Natural killer cell (primary cell): ENCODE data around the gene ZFHX3. TPM values are rescaled to one million over a fixed set of nuclear protein-coding genes. Genes with fewer than 3 reads are reported as not detected.

Experiments
- ATAC-seq, 3 donors: fragments of 150-1000 bp in 2 of 3; fragments of 200-7000 bp in 1 of 3; cut with Tn5 transposase; 1 replicate in 1 of 3; 2 replicates in 2 of 3; pipeline ENCODE4 v1.10.0; 2021; ENCODE audit warnings: mild to moderate bottlenecking in 2 of 3, moderate library complexity in 2 of 3
- DNase-seq, 2 donors: peaks; one replicate each; pipeline versions ENCODE4 v3.0.0 to v3.0.0-alpha.2; 2013 to 2021; ENCODE audit warnings: mixed read lengths in 1 of 2
- H3K27ac ChIP-seq: one replicate; pipeline ENCODE4 v1.5.1; 2013; ENCODE audit warnings: mild to moderate bottlenecking, low read length
- H3K27me3 ChIP-seq: one replicate; pipeline ENCODE4 v1.6.1; 2013; ENCODE audit warnings: low read length; ENCODE audit not compliant: control insufficient read depth, insufficient read depth
- H3K36me3 ChIP-seq: one replicate; pipeline ENCODE4 v1.6.1; 2013; ENCODE audit warnings: low read length; ENCODE audit not compliant: control insufficient read depth, insufficient read depth
- H3K4me1 ChIP-seq: one replicate; pipeline ENCODE4 v1.6.1; 2013; ENCODE audit warnings: low read length; ENCODE audit not compliant: control insufficient read depth, insufficient read depth
- H3K4me3 ChIP-seq: one replicate; pipeline ENCODE4 v1.5.1; 2013; ENCODE audit warnings: low read length
- H3K9me3 ChIP-seq: one replicate; pipeline ENCODE4 v1.6.1; 2013; ENCODE audit warnings: low read length; ENCODE audit not compliant: control insufficient read depth, insufficient read depth
- H3K27ac Mint-ChIP-seq, 2 donors: one replicate each; pipeline ENCODE4 v1.8.0; 2022; ENCODE audit warnings: mild to moderate bottlenecking in 2 of 2, mixed read lengths in 2 of 2, moderate library complexity in 1 of 2
- H3K27me3 Mint-ChIP-seq, 2 donors: one replicate each; pipeline ENCODE4 v1.8.0; 2022; ENCODE audit warnings: low read depth in 2 of 2, mixed read lengths in 2 of 2
- H3K36me3 Mint-ChIP-seq: one replicate; pipeline ENCODE4 v1.8.0; 2022; ENCODE audit warnings: mixed read lengths
- H3K4me1 Mint-ChIP-seq, 2 donors: one replicate each; pipeline ENCODE4 v1.8.0; 2022; ENCODE audit warnings: mixed read lengths in 2 of 2
- H3K4me3 Mint-ChIP-seq: one replicate; pipeline ENCODE4 v1.8.0; 2022; ENCODE audit warnings: mild to moderate bottlenecking, moderate library complexity, mixed read lengths
- H3K9me3 Mint-ChIP-seq, 2 donors: one replicate each; pipeline ENCODE4 v1.8.0; 2022; ENCODE audit warnings: mixed read lengths in 2 of 2
- WGBS: methylation state at CpG from one replicate; pipeline ENCODE4 v1.1.7; 2013; ENCODE audit warnings: missing lambda C conversion rate; ENCODE audit not compliant: insufficient coverage; 5-methylcytosine and 5-hydroxymethylcytosine counted together
- intact Hi-C: fragments of 100-400 bp; cut with micrococcal nuclease; formaldehyde crosslinking; loops from one replicate; pipeline ENCODE4 v1.14.2; 2022
- total RNA-seq, 4 donors: library from RNA; stranded (reverse); fragments of 120-200 nt in 1 of 4; gene quantifications; one replicate each; pipeline versions ENCODE4 v1.2.3 to v1.2.4, GENCODE V29; 2013 to 2022
- TF ChIP-seq, protein P1 (sequence below): fragments of 200-600 bp; IDR thresholded peaks from one replicate; pipeline ENCODE4 v1.8.0; 2022; ENCODE audit warnings: antibody characterized with exemption

The ZFHX3 gene
- total RNA-seq, 3 donors from 2014 or later (not counting 1 experiment from before 2014, with no cell fraction given): 5.8 to 7.8 (median 7.5) TPM

DNA sequence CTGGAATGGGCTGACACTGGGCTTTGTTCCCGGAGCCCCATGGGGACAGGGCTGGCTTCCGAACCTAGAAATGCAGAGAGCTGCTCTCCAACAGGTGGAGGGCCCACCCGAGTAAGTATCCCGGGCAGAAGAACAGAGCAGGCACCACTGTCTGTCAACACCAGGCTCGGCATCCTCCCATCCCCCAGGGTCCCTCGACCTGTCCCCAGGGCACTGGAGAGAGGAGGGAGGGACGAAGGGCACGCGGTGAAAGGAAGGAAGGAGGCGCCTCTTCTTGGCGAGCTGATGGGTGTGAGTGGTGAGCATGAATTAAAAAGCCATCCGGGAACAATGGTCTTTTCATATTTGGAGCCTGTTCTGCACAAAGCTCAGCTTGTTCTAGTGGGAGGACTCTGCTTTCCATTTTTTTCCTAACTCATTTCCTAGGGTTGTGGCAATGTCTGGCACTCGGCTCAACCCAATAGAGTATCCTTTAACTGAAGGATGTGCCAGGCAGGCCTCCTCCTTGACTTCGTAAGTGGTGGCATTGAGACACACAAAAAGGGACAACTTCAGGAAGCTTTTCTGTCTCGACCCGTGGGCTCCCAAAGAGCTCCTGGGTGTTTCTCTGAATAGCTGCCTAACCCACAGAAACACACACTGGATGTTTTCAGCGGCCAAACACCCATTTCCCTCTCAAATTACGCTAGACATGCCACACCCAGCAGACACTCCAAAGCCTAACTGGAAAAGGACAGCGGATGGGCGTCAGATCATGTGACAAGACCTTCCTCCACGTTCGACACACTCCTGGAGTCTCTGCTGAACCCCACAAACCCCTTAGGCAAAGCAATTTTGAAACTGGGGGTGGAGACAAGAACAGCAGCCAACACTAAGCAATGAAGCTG is 47.7 kb downstream of the ZFHX3 start:
- no peaks in the 10 kb centered on the region for H3K36me3 Mint-ChIP-seq
- Histone ChIP-seq H3K36me3 (no peaks in the 10 kb centered on the region), H3K4me3 (no peak overlapping the region), H3K27me3 (no peaks in the 10 kb centered on the region), H3K4me1 (no peaks in the 10 kb centered on the region), H3K9me3 (peaks cover 10% of the 10 kb centered on the region), H3K27ac (no peak overlapping the region)
- TF ChIP-seq, protein P1, sequence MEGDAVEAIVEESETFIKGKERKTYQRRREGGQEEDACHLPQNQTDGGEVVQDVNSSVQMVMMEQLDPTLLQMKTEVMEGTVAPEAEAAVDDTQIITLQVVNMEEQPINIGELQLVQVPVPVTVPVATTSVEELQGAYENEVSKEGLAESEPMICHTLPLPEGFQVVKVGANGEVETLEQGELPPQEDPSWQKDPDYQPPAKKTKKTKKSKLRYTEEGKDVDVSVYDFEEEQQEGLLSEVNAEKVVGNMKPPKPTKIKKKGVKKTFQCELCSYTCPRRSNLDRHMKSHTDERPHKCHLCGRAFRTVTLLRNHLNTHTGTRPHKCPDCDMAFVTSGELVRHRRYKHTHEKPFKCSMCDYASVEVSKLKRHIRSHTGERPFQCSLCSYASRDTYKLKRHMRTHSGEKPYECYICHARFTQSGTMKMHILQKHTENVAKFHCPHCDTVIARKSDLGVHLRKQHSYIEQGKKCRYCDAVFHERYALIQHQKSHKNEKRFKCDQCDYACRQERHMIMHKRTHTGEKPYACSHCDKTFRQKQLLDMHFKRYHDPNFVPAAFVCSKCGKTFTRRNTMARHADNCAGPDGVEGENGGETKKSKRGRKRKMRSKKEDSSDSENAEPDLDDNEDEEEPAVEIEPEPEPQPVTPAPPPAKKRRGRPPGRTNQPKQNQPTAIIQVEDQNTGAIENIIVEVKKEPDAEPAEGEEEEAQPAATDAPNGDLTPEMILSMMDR: no peak
- intact Hi-C loops: no loop called here
- no peak overlapping the region for H3K4me3 Mint-ChIP-seq
- no peaks in the 10 kb centered on the region for H3K9me3 Mint-ChIP-seq
- H3K27me3 Mint-ChIP-seq: no peaks in the 10 kb centered on the region
- no peak overlapping the region for H3K27ac Mint-ChIP-seq
- DNase-seq (no peak), ATAC-seq (no peak)
- 80% methylated on average over 22 of the region's 22 CpGs for WGBS
- peaks cover 3 to 4% of the 10 kb centered on the region in 2 donors for H3K4me1 Mint-ChIP-seq

DNA sequence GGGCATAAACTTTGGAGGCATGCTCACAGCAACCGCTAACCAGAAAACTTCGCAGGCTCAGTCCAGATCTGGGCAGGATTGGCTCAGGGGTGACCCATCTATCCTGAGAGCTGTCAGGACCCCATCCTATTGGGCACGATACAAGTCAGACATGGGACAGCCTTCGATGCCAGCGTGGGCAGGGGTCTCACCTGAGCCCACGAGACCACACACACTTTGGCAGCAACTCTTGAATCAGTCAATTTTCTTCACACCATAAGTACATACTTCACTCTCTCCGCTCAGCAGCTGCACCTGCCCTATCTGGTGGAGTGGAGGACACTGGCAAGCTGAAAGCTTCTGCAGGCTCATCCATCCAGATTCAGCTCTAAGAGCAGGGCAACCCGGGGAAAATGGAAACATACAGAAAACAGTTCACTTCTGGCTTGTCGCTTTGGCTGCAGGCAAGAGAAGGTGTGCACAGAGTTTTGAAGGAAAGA is 48.3 kb downstream of the ZFHX3 start:
- Mint-ChIP-seq H3K36me3 (no peaks in the 10 kb centered on the region), H3K9me3 (no peaks in the 10 kb centered on the region), H3K4me3 (no peak overlapping the region), H3K27ac (no peak overlapping the region), H3K4me1 (peaks cover 3 to 4% of the 10 kb centered on the region in 2 donors), H3K27me3 (no peaks in the 10 kb centered on the region)
- no peaks in the 10 kb centered on the region for H3K36me3 ChIP-seq
- no peaks in the 10 kb centered on the region for H3K27me3 ChIP-seq
- 89% methylated on average over 9 of the region's 9 CpGs for WGBS
- intact Hi-C loops: no loop called here
- DNase-seq (no peak), ATAC-seq (no peak)
- no peak overlapping the region for H3K4me3 ChIP-seq
- peaks cover 10% of the 10 kb centered on the region for H3K9me3 ChIP-seq
- TF ChIP-seq, protein P1: no peak
- no peak overlapping the region for H3K27ac ChIP-seq
- no peaks in the 10 kb centered on the region for H3K4me1 ChIP-seq

DNA sequence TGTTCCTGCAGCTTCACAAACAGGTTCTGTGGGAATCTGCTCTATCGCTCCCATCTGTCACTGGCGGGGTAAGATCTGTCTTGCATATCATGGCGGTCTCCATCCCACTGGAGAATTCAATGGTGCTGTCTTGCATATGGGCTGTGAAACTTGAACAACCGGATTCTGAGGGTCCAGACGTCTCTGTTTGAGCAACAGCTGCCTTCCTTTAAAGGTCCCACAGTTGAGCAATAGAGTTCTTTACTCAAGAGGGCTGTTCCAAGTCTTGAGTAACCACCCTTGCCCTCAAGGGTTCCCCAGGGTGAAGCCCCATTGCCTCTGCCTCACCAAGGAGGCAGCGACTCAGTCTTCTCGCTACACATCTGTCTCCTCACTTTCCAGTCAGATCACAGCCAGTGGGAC is 50.8 kb downstream of the ZFHX3 start:
- Histone ChIP-seq H3K27ac (no peak overlapping the region), H3K4me1 (no peaks in the 10 kb centered on the region), H3K27me3 (no peaks in the 10 kb centered on the region), H3K4me3 (no peak overlapping the region), H3K36me3 (no peaks in the 10 kb centered on the region), H3K9me3 (peaks cover 10% of the 10 kb centered on the region)
- ATAC-seq (no peak), DNase-seq (no peak)
- intact Hi-C loops: no loop called here
- Mint-ChIP-seq H3K27me3 (no peaks in the 10 kb centered on the region), H3K27ac (no peak overlapping the region), H3K9me3 (no peaks in the 10 kb centered on the region), H3K4me3 (no peak overlapping the region), H3K36me3 (no peaks in the 10 kb centered on the region), H3K4me1 (peaks cover under 1 to 7% of the 10 kb centered on the region in 2 donors)
- 86% methylated on average over 7 of the region's 7 CpGs for WGBS
- TF ChIP-seq, protein P1: no peak
